K562 (cell line): Measurements from ENCODE around the gene GPRC5A. TPM values are rescaled to one million over a fixed set of nuclear protein-coding genes. Genes with fewer than 3 reads are reported as not detected.

Experiments used
- ATAC-seq: fragments of 200-7000 bp; cut with Tn5 transposase; 3 replicates; pipeline ENCODE4 v1.9.1; 2020; ENCODE audit warnings: moderate library complexity
- BruUV-seq: library from RNA; stranded (reverse); fragments of 400-500 nt; replicated peaks from 2 replicates; lab custom pipeline; 2021; lab: Mats Ljungman, UMichigan
- CTCF ChIA-PET: fragments of 300-600 bp; formaldehyde crosslinking; extraction: SDS; loops from one replicate; lab custom pipeline; 2021; ENCODE audit warnings: low intra/inter-chr PET ratio; lab: Yijun Ruan, JAX
- POLR2A ChIA-PET: fragments of 300-600, 350-650 bp; sonication (Branson Sonifier 250); formaldehyde crosslinking; extraction: SDS; loops from one replicate; lab custom pipeline; 2021; ENCODE audit warnings: antibody characterized with exemption, inconsistent platforms; lab: Yijun Ruan, JAX
- DNase-seq, 4 experiments: peaks; one replicate each; pipeline versions ENCODE4 v3.0.0 to v3.0.0-alpha.2; 2011 to 2018; ENCODE audit warnings: low spot score in 3 of 4, mixed read lengths in 3 of 4; ENCODE audit errors: extremely low read depth in 1 of 4
- FAIRE-seq: peaks from 2 replicates; lab custom pipeline; 2011; peaks lifted over from hg19 to GRCh38; lab: Jason Lieb, UNC
- H2AFZ ChIP-seq: 2 replicates; pipeline ENCODE4 v1.6.0; 2011; ENCODE audit warnings: low read depth, low read length, control low read depth, inconsistent platforms
- H3K27ac ChIP-seq: fragments of 200-600 bp; 3 replicates; pipeline ENCODE4 v1.8.0; 2011; ENCODE audit warnings: low read depth, mild to moderate bottlenecking, control low read depth, inconsistent platforms, low read length, moderate library complexity, mixed read lengths; ENCODE audit errors: extremely low read depth
- H3K27me3 ChIP-seq, 2 experiments: fragments of 300-600 bp in 1 of 2; 2 replicates in 1 of 2; 3 replicates in 1 of 2; pipeline versions ENCODE4 v1.6.0 to v1.8.0; 2011; ENCODE audit warnings: inconsistent platforms in 2 of 2, low read length in 2 of 2, mild to moderate bottlenecking in 1 of 2, mixed read lengths in 1 of 2, moderate library complexity in 1 of 2; ENCODE audit not compliant: control insufficient read depth in 2 of 2, insufficient read depth in 2 of 2
- H3K36me3 ChIP-seq: fragments of 300-600 bp; 3 replicates; pipeline ENCODE4 v1.8.0; 2011; ENCODE audit warnings: mild to moderate bottlenecking, low read length, inconsistent platforms; ENCODE audit not compliant: control insufficient read depth, insufficient read depth
- H3K4me1 ChIP-seq, 2 experiments: fragments of 200-600 bp in 1 of 2; replicated peaks in 1 of 2; 2 replicates in 1 of 2; 3 replicates in 1 of 2; pipeline versions ENCODE4 v1.5.1 to v1.8.0; 2011; ENCODE audit warnings: inconsistent platforms in 2 of 2, low read length in 2 of 2, mild to moderate bottlenecking in 1 of 2, mixed read lengths in 1 of 2, moderate library complexity in 1 of 2; ENCODE audit not compliant: control insufficient read depth in 2 of 2, insufficient read depth in 2 of 2
- H3K4me2 ChIP-seq: 2 replicates; pipeline ENCODE4 v1.6.1; 2011; ENCODE audit warnings: low read length, control low read depth, inconsistent platforms, mixed read lengths; ENCODE audit not compliant: insufficient read depth
- H3K4me3 ChIP-seq: fragments of 200-600 bp; sonication (generic), shearing (Covaris generic); 2 replicates; pipeline ENCODE4 v1.5.1; 2016; ENCODE audit warnings: control low read depth, inconsistent platforms
- H3K79me2 ChIP-seq: fragments of 200-600 bp; 3 replicates; pipeline ENCODE4 v1.8.0; 2011; ENCODE audit warnings: low read length, inconsistent platforms; ENCODE audit not compliant: control insufficient read depth, insufficient read depth
- H3K9ac ChIP-seq, 2 experiments: 2 replicates each; pipeline versions ENCODE4 v1.6.0 to v1.6.1; 2011; ENCODE audit warnings: low read depth in 2 of 2, low read length in 2 of 2, control low read depth in 1 of 2, inconsistent platforms in 1 of 2, mild to moderate bottlenecking in 1 of 2, mixed read lengths in 1 of 2; ENCODE audit not compliant: insufficient read depth in 1 of 2
- H3K9me1 ChIP-seq: one replicate; pipeline ENCODE4 v1.6.0; 2011; ENCODE audit warnings: inconsistent platforms, mild to moderate bottlenecking, low read length, moderate library complexity; ENCODE audit not compliant: control insufficient read depth, insufficient read depth
- H3K9me3 ChIP-seq: replicated peaks from 2 replicates; pipeline ENCODE4 v1.5.1; 2011; ENCODE audit warnings: low read depth, low read length, inconsistent platforms; ENCODE audit not compliant: control insufficient read depth, insufficient read depth
- H4K20me1 ChIP-seq: replicated peaks from 2 replicates; pipeline ENCODE4 v1.6.1; 2011; ENCODE audit warnings: low read length, inconsistent platforms, mixed read lengths; ENCODE audit not compliant: control insufficient read depth, insufficient read depth
- ESRRA ChIP-seq: fragments of 450-650 bp; IDR thresholded peaks from 2 replicates; pipeline ENCODE4 v1.6.1; 2014; ENCODE audit warnings: low read depth, mild to moderate bottlenecking, moderate library complexity, borderline replicate concordance
- HCFC1 ChIP-seq: IDR thresholded peaks from 2 replicates; pipeline ENCODE4 v1.6.1; 2012; ENCODE audit warnings: low read depth, low read length, improper control_type of control experiment
- HIVEP1 ChIP-seq: fragments of 250-450 bp; sonication (Bioruptor Pico); IDR thresholded peaks from 2 replicates; pipeline ENCODE4 v1.4.0; 2020; ENCODE audit warnings: mild to moderate bottlenecking
- KDM2B ChIP-seq: fragments of 250-450 bp; sonication (Bioruptor Pico); IDR thresholded peaks from 2 replicates; pipeline ENCODE4 v1.8.0; 2021; ENCODE audit warnings: mild to moderate bottlenecking, moderate library complexity
- LCOR ChIP-seq: sonication (generic); formaldehyde crosslinking; IDR thresholded peaks from 2 replicates; pipeline ENCODE4 v1.8.0; 2022; ENCODE audit warnings: mild to moderate bottlenecking, missing genetic modification reagents
- MYC ChIP-seq, 2 experiments: fragments of 250-450 bp in 1 of 2; sonication (Bioruptor Pico) in 1 of 2; IDR thresholded peaks; 2 replicates each; pipeline versions ENCODE4 v1.5.1 to v1.6.1; 2012 to 2021; ENCODE audit warnings: low read depth in 2 of 2, borderline replicate concordance in 1 of 2, improper control_type of control experiment in 1 of 2, low read length in 1 of 2, mild to moderate bottlenecking in 1 of 2, moderate library complexity in 1 of 2
- SMAD4 ChIP-seq: fragments of 250-450 bp; sonication (Bioruptor Pico); conservative IDR thresholded peaks from 2 replicates; pipeline ENCODE4 v1.8.0; 2021; ENCODE audit warnings: inconsistent platforms, mild to moderate bottlenecking, moderate library complexity
- SRSF7 ChIP-seq: fragments of 200-400 bp; formaldehyde crosslinking; optimal IDR thresholded peaks from 2 replicates; pipeline ENCODE3; 2017; ENCODE audit warnings: mild to moderate bottlenecking, low read depth, low read length
- TBP ChIP-seq: optimal IDR thresholded peaks from 2 replicates; pipeline ENCODE3; 2011; ENCODE audit warnings: low read depth, low read length, improper control_type of control experiment
- TGIF2 ChIP-seq: sonication (generic); formaldehyde crosslinking; IDR thresholded peaks from 2 replicates; pipeline ENCODE4 v1.8.1; 2022; ENCODE audit warnings: mild to moderate bottlenecking, missing genetic modification reagents, moderate library complexity
- ZFX ChIP-seq: sonication (generic); formaldehyde crosslinking; IDR thresholded peaks from 2 replicates; pipeline ENCODE4 v1.8.0; 2022; ENCODE audit warnings: mild to moderate bottlenecking, missing genetic modification reagents, moderate library complexity
- ZNF143 ChIP-seq: sonication (generic); formaldehyde crosslinking; IDR thresholded peaks from 2 replicates; pipeline ENCODE4 v1.9.0; 2022; ENCODE audit warnings: mild to moderate bottlenecking, missing genetic modification reagents
- ZNF174 ChIP-seq: fragments of 250-450 bp; sonication (Bioruptor Pico); IDR thresholded peaks from 2 replicates; pipeline ENCODE4 v1.4.0; 2020; ENCODE audit warnings: mild to moderate bottlenecking
- ZNF785 ChIP-seq: fragments of 250-450 bp; sonication (Bioruptor Pico); IDR thresholded peaks from 2 replicates; pipeline ENCODE4 v1.4.0; 2020; ENCODE audit warnings: mild to moderate bottlenecking
- WGBS: fragments of 100-300 bp; shearing (Covaris generic); methylation state at CpG from one replicate; pipeline ENCODE4 v1.1.6; 2016; ENCODE audit warnings: low coverage, mixed read lengths; ENCODE audit not compliant: insufficient coverage; ENCODE audit errors: missing lambda C conversion rate; 5-methylcytosine and 5-hydroxymethylcytosine counted together
- in situ Hi-C: fragments of 300-500 bp; cut with MboI; formaldehyde crosslinking; loops from 4 replicates; pipeline ENCODE4 v1.15.0; 2018; ENCODE audit warnings: inconsistent platforms, mixed read lengths
- intact Hi-C: fragments of 100-400 bp; cut with micrococcal nuclease; formaldehyde crosslinking; loops from 2 replicates; pipeline ENCODE4 v1.14.2; 2022
- polyA plus RNA-seq, 8 experiments: library from polyadenylated mRNA; depleted of rRNA in 4 of 8; stranded (reverse) in 5 of 8; unstranded in 3 of 8; fragments of >200 nt; fragmentation: Nextera tagmentation in 2 of 8; fragmentation: Illumina TruSeq in 1 of 8; extraction: Ambion mirVana in 2 of 8; extraction: Trizol in 1 of 8; gene quantifications; 2 replicates each; pipeline versions ENCODE4 v1.2.1 to v1.2.3, GENCODE V29; 2011 to 2014; ENCODE audit warnings: inconsistent platforms in 1 of 8, missing spikeins in 1 of 8
- total RNA-seq, 7 experiments: library from RNA; depleted of rRNA in 6 of 7; stranded (reverse); fragments of >200 nt in 6 of 7; fragmentation: Illumina TruSeq in 2 of 7; extraction: Trizol in 2 of 7; gene quantifications; 2 replicates each; pipeline versions ENCODE4 v1.2.1 to v1.2.3, GENCODE V29; 2011 to 2021; ENCODE audit warnings: low replicate concordance in 1 of 7
- TF ChIP-seq, protein P1 (sequence below): fragments of 250-450 bp; sonication (Bioruptor Pico); IDR thresholded peaks from 2 replicates; pipeline ENCODE4 v1.8.0; 2021; ENCODE audit warnings: moderate library complexity, mild to moderate bottlenecking, inconsistent platforms
- TF ChIP-seq, protein P2 (sequence below): fragments of 250-450 bp; sonication (Bioruptor Pico); IDR thresholded peaks from 2 replicates; pipeline ENCODE4 v1.9.0; 2021; ENCODE audit warnings: mild to moderate bottlenecking
- TF ChIP-seq, protein P3 (sequence below): fragments of 450-650 bp; IDR thresholded peaks from 2 replicates; pipeline ENCODE4 v1.7.0; 2016; ENCODE audit warnings: borderline replicate concordance
- TF ChIP-seq, protein P4 (sequence below): fragments of 250-450 bp; sonication (Bioruptor Pico); IDR thresholded peaks from 2 replicates; pipeline ENCODE4 v1.5.0; 2021; ENCODE audit warnings: mild to moderate bottlenecking, borderline replicate concordance

Gene GPRC5A
- total and polyA plus RNA-seq, 9 of the 15 experiments (the other 6 are each of a cell fraction or from before 2014, with no cell fraction given) = 0.01 to 0.64 (median 0.08) TPM; not detected in 6

DNA sequence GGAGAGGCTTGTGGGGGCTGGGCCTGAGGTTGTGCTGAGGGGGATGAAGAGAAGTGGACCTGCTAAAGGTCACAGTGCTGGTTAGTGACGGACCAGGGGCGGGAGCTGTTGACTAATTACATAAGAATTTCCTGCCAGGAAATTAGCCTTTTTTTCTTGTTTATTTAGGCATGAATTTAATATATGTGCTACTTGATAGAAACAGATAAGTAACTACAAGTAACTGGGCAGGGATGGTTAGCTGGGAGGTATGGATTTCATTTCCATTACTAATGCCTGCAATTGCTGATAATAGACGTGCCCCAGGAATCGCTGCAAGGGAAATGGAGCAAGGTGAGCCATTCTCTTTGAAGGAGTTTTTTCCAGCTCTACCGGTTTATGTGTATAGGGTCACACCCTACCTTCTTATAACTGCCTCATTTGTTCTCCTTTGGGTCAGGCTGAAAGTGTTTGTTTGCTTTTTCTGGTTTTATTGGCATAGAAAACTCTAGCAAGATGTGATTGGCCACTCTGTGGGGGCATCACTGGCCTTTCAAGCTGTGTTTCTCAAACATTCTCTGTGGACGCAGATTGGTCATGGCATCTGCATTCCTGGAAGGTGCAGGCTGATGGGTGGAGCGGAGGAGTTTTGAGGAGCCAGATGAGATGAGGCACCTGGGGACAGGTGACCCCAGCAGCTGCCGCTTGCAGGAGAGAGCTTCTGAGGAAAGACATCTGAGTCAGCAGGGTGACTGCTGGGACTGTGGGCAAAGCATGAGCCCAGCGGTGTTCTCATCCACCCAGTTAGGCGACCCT lies 19.0 kb upstream of the GPRC5A start:
- Histone ChIP-seq H3K27ac (no peak overlapping the region), H3K79me2 (no peaks in the 10 kb centered on the region), H3K4me2 (no peak overlapping the region), H3K9me1 (no peaks in the 10 kb centered on the region), H3K4me1 (peaks cover 0 to 5% of the 10 kb centered on the region in 2 experiments; a peak in 2 of 5 replicates), H3K4me3 (no peak overlapping the region), H3K9ac (no peak overlapping the region), H3K36me3 (no peaks in the 10 kb centered on the region), H3K9me3 (no peaks in the 10 kb centered on the region), H4K20me1 (no peaks in the 10 kb centered on the region), H2AFZ (no peak overlapping the region), H3K27me3 (peaks cover 6 to 15% of the 10 kb centered on the region in 2 experiments; a peak in 3 of 5 replicates)
- DNase-seq (no peak), FAIRE-seq (no peak), ATAC-seq (no peak)
- ChIA-PET POLR2A (no interaction called here), CTCF (no interaction called here)
- BruUV-seq = no TSS peak
- in situ Hi-C loops = no loop called here
- intact Hi-C loops = no loop called here
- 2% methylated on average over 9 of the region's 10 CpGs for WGBS
- TF ChIP-seq MYC (IDR thresholded peaks at IDR 0.05; ENCODE audit: low read depth, low read length) = no peak
- TF ChIP-seq MYC (CRISPR knock-in tag; IDR thresholded peaks at IDR 0.05; ENCODE audit: borderline replicate concordance, low read depth) = no peak
- TF ChIP-seq HCFC1 = no peak
- no peak for TF ChIP-seq ZFX (CRISPR knock-in tag)
- TF ChIP-seq TBP = no peak
- TF ChIP-seq, protein P1, sequence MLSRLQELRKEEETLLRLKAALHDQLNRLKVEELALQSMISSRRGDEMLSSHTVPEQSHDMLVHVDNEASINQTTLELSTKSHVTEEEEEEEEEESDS (CRISPR knock-in tag) = no peak
- TF ChIP-seq, protein P2, sequence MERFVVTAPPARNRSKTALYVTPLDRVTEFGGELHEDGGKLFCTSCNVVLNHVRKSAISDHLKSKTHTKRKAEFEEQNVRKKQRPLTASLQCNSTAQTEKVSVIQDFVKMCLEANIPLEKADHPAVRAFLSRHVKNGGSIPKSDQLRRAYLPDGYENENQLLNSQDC (CRISPR knock-in tag) = no peak
- TF ChIP-seq SRSF7 = no peak
- TF ChIP-seq, protein P3, sequence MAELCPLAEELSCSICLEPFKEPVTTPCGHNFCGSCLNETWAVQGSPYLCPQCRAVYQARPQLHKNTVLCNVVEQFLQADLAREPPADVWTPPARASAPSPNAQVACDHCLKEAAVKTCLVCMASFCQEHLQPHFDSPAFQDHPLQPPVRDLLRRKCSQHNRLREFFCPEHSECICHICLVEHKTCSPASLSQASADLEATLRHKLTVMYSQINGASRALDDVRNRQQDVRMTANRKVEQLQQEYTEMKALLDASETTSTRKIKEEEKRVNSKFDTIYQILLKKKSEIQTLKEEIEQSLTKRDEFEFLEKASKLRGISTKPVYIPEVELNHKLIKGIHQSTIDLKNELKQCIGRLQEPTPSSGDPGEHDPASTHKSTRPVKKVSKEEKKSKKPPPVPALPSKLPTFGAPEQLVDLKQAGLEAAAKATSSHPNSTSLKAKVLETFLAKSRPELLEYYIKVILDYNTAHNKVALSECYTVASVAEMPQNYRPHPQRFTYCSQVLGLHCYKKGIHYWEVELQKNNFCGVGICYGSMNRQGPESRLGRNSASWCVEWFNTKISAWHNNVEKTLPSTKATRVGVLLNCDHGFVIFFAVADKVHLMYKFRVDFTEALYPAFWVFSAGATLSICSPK = no peak
- no peak for TF ChIP-seq LCOR
- no peak for TF ChIP-seq HIVEP1 (CRISPR knock-in tag)
- TF ChIP-seq ZNF143 (CRISPR knock-in tag) = no peak
- TF ChIP-seq ZNF174 = no peak
- TF ChIP-seq KDM2B (CRISPR knock-in tag) = no peak
- TF ChIP-seq ZNF785 = no peak
- no peak for TF ChIP-seq SMAD4 (CRISPR knock-in tag)
- TF ChIP-seq TGIF2 (CRISPR knock-in tag) = no peak
- no peak for TF ChIP-seq ESRRA
- TF ChIP-seq, protein P4, sequence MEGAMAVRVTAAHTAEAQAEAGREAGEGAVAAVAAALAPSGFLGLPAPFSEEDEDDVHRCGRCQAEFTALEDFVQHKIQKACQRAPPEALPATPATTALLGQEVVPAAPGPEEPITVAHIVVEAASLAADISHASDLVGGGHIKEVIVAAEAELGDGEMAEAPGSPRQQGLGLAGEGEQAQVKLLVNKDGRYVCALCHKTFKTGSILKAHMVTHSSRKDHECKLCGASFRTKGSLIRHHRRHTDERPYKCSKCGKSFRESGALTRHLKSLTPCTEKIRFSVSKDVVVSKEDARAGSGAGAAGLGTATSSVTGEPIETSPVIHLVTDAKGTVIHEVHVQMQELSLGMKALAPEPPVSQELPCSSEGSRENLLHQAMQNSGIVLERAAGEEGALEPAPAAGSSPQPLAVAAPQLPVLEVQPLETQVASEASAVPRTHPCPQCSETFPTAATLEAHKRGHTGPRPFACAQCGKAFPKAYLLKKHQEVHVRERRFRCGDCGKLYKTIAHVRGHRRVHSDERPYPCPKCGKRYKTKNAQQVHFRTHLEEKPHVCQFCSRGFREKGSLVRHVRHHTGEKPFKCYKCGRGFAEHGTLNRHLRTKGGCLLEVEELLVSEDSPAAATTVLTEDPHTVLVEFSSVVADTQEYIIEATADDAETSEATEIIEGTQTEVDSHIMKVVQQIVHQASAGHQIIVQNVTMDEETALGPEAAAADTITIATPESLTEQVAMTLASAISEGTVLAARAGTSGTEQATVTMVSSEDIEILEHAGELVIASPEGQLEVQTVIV (CRISPR knock-in tag) = no peak
